ENCODE measurements around the gene NUP153. TPM values are rescaled to one million over a fixed set of nuclear protein-coding genes. Genes with fewer than 3 reads are reported as not detected.
A peak's percentile ranks its signal among the peaks of the same experiment; 100 is the strongest.

Gene NUP153
- total RNA-seq, 1 donor from 2014 or later, result 39.0 TPM

DNA sequence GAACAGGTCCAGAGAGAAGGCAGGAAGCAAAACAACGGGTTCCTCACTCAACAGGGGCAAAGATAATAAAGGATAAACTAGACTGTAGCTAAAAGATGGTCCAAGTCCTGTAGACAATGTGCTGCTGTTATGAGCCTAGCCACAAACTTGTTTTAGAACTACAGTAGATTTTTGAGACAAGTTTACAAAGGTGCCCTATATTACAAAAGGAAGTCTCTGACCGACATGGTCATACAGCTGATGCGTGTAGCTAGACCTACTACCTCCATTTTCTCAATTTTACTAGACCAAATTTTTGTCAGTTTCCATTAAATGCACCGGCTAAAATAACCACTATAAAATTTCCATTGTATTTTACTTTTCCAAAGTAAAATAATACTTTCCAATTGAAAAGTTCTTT, 94.7 kb downstream of the NUP153 start:
- no peak for DNase-seq (ENCODE audit: low spot score)
- Mint-ChIP-seq H3K27ac (ENCODE audit: unreplicated experiment) (no peak overlapping the region), H3K36me3 (ENCODE audit: low read depth, unreplicated experiment) (no peaks in the 10 kb centered on the region)

DNA sequence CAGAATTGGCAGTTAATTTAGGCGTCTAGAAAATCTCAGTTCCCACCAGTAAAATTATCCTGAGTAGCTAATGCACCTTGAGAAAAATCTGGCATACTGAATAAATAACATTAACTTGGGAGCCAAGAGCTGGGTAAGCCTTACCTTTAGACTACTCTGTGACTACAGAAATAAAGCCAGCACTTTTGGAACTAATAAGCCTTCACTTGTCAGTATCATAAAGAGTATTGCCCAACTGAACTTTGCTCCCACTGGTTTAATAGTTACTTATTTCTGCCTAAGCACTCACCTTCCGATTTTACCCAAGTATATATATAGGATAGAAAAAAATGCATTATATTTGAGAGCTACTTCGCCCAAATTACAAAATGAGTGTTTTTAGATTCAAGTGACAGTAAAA, 95.9 kb downstream of the NUP153 start:
- peaks cover 6% of the 10 kb centered on the region for H3K36me3 Mint-ChIP-seq (ENCODE audit: low read depth, unreplicated experiment)
- H3K27me3 Mint-ChIP-seq (ENCODE audit: unreplicated experiment), result no peaks in the 10 kb centered on the region
- no peak for DNase-seq (ENCODE audit: low spot score)
- H3K9me3 Mint-ChIP-seq (ENCODE audit: unreplicated experiment), result no peaks in the 10 kb centered on the region
- no peak overlapping the region for H3K27ac Mint-ChIP-seq (ENCODE audit: unreplicated experiment)
- H3K4me3 Mint-ChIP-seq (ENCODE audit: unreplicated experiment), result no peak overlapping the region
- TF ChIP-seq, protein P1, sequence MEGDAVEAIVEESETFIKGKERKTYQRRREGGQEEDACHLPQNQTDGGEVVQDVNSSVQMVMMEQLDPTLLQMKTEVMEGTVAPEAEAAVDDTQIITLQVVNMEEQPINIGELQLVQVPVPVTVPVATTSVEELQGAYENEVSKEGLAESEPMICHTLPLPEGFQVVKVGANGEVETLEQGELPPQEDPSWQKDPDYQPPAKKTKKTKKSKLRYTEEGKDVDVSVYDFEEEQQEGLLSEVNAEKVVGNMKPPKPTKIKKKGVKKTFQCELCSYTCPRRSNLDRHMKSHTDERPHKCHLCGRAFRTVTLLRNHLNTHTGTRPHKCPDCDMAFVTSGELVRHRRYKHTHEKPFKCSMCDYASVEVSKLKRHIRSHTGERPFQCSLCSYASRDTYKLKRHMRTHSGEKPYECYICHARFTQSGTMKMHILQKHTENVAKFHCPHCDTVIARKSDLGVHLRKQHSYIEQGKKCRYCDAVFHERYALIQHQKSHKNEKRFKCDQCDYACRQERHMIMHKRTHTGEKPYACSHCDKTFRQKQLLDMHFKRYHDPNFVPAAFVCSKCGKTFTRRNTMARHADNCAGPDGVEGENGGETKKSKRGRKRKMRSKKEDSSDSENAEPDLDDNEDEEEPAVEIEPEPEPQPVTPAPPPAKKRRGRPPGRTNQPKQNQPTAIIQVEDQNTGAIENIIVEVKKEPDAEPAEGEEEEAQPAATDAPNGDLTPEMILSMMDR (IDR thresholded peaks at IDR 0.05; ENCODE audit: unreplicated experiment), result no peak
- no peaks in the 10 kb centered on the region for H3K4me1 Mint-ChIP-seq (ENCODE audit: unreplicated experiment)

More for the DNA sequence above, 94.7 kb downstream of the NUP153 start:
- TF ChIP-seq, protein P1 (IDR thresholded peaks at IDR 0.05; ENCODE audit: unreplicated experiment), result no peak
- H3K4me1 Mint-ChIP-seq (ENCODE audit: unreplicated experiment), result no peaks in the 10 kb centered on the region
- no peaks in the 10 kb centered on the region for H3K9me3 Mint-ChIP-seq (ENCODE audit: unreplicated experiment)
- H3K4me3 Mint-ChIP-seq (ENCODE audit: unreplicated experiment), result no peak overlapping the region
- H3K27me3 Mint-ChIP-seq (ENCODE audit: unreplicated experiment), result no peaks in the 10 kb centered on the region

DNA sequence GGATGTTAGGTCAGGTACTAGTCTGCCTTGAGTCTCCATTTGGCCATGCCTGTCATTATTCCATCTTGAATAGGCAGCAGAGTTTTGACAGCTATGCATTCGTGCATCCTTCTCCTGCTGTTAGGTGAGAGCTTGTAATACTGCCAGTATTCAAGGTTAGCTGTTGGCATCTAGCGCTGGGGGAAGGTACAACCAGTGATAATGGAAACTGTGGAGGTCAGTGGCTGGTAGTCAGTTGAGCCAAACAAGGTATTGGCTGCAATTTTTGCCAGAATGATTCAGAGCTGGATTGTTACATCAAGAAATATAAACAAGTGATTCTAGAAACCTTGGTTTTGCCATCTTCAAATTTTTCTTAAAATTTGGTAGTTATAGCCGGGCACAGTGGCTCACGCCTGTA, 100.1 kb downstream of the NUP153 start:
- Mint-ChIP-seq H3K27ac (ENCODE audit: unreplicated experiment) (no peak overlapping the region), H3K27me3 (ENCODE audit: unreplicated experiment) (peaks cover 1% of the 10 kb centered on the region), H3K36me3 (ENCODE audit: low read depth, unreplicated experiment) (peaks cover 11% of the 10 kb centered on the region), H3K4me3 (ENCODE audit: unreplicated experiment) (no peak overlapping the region), H3K9me3 (ENCODE audit: unreplicated experiment) (no peaks in the 10 kb centered on the region), H3K4me1 (ENCODE audit: unreplicated experiment) (no peaks in the 10 kb centered on the region)
- TF ChIP-seq, protein P1 (IDR thresholded peaks at IDR 0.05; ENCODE audit: unreplicated experiment), result no peak
- DNase-seq (ENCODE audit: low spot score), result no peak

DNA sequence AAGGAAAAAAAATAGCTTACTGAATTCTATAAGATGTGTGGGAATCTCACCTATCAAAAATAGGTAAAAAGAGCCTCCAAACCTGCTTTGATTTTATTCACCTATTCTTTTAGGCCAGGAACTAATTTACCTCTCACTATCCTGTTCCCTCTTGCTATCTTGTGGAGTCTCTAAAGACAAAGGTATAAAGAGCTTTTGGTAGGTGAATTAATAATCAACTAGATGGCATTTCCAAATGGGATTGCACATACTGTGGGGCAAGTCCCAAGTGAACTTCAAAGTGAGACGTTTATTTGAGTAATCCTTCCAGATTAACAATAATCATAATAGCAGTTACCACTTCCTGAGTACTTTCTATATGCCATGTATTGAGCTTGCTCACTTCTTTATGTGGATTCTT, 103.8 kb downstream of the NUP153 start:
- TF ChIP-seq, protein P1 (IDR thresholded peaks at IDR 0.05; ENCODE audit: unreplicated experiment), result no peak
- H3K9me3 Mint-ChIP-seq (ENCODE audit: unreplicated experiment), result no peaks in the 10 kb centered on the region
- H3K27me3 Mint-ChIP-seq (ENCODE audit: unreplicated experiment), result peaks cover 8% of the 10 kb centered on the region
- H3K4me3 Mint-ChIP-seq (ENCODE audit: unreplicated experiment), result no peak overlapping the region
- no peak overlapping the region for H3K27ac Mint-ChIP-seq (ENCODE audit: unreplicated experiment)
- no peak for DNase-seq (ENCODE audit: low spot score)
- H3K36me3 Mint-ChIP-seq (ENCODE audit: low read depth, unreplicated experiment), result peaks cover 14% of the 10 kb centered on the region
- peaks cover 5% of the 10 kb centered on the region for H3K4me1 Mint-ChIP-seq (ENCODE audit: unreplicated experiment)

DNA sequence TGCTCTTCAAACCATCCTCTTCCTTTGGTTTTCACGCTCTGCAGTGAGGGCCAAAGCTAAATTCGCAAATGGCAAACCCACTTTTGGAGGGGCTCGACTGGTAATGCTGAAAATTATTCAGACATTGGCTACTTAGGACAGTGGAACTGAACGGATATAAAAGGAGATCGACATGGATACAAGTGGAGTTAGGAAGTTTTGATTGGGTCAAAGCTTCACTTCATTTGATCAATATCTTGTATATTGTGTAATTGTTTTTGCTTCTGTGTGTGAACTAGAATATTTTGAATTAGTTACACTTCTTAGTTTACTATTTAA, 105.4 kb downstream of the NUP153 start:
- peaks cover 8% of the 10 kb centered on the region for H3K27me3 Mint-ChIP-seq (ENCODE audit: unreplicated experiment)

More for the DNA sequence above, 105.4 kb downstream of the NUP153 start:
- Mint-ChIP-seq H3K4me3 (ENCODE audit: unreplicated experiment) (peak overlapping the region; percentile 93), H3K27ac (ENCODE audit: unreplicated experiment) (peak overlapping the region; percentile 24), H3K36me3 (ENCODE audit: low read depth, unreplicated experiment) (peaks cover 10% of the 10 kb centered on the region), H3K9me3 (ENCODE audit: unreplicated experiment) (no peaks in the 10 kb centered on the region), H3K4me1 (ENCODE audit: unreplicated experiment) (peaks cover 5% of the 10 kb centered on the region)
- TF ChIP-seq, protein P1 (IDR thresholded peaks at IDR 0.05; ENCODE audit: unreplicated experiment), result no peak
- DNase-seq (ENCODE audit: low spot score), result no peak

All from endothelial cell (in vitro differentiated cells).